WI38 (cell line): Measurements from ENCODE around the gene NMNAT3.
"Not testable (repeated sequence)": the region's sequence is repeated elsewhere in the genome, so short reads cannot be mapped to it uniquely, and the experiment has no call there.

ENCODE experiments used
- H3K4me3 ChIP-seq: 2 replicates; pipeline ENCODE4 v1.5.1; 2011; ENCODE audit warnings: low read depth, mild to moderate bottlenecking, control low read depth, low read length
- TF ChIP-seq, protein P1 (sequence below): IDR thresholded peaks from 2 replicates; pipeline ENCODE4 v1.5.1; 2012; ENCODE audit warnings: low read depth, mild to moderate bottlenecking, control low read depth, low read length

Gene NMNAT3

DNA sequence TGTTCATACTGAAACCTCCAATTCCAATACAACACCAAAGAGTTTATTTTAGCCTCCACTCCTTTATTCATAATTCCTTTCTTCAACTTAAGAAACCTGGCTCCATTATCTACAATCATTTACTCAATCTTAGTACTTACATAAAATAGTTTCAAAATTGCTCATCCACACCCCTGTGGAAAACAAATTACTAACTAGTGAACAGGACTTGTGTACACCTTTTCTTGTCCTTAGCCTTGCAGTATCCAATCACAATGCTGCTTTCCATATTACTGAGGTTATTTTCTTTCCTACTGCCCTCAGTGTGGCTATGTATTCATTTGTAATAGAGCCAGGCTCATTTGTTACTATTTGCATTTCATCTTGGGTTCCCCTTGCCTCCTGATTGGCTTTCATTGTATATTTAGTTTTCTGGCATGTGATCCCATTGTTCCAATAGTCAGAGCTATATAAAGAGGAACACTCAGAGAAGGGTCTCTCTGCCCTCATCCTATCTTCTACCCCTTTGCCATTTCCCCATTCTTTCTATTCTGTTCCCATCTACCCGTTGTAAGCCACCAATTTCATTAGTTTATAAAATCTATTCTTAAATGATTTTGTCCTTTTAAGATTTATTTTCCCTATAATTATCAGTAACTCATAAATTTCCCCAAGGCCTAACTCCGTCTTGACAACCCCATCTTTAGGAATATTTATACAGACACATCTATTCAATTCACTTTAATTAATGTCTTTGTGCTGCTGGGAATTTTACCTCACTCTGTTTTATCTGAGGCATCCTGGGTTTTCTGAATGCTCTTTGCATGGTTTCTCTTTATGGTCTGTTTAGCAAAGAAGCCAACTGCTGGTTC, 70.3 kb downstream of the NMNAT3 start:
- TF ChIP-seq, protein P1, sequence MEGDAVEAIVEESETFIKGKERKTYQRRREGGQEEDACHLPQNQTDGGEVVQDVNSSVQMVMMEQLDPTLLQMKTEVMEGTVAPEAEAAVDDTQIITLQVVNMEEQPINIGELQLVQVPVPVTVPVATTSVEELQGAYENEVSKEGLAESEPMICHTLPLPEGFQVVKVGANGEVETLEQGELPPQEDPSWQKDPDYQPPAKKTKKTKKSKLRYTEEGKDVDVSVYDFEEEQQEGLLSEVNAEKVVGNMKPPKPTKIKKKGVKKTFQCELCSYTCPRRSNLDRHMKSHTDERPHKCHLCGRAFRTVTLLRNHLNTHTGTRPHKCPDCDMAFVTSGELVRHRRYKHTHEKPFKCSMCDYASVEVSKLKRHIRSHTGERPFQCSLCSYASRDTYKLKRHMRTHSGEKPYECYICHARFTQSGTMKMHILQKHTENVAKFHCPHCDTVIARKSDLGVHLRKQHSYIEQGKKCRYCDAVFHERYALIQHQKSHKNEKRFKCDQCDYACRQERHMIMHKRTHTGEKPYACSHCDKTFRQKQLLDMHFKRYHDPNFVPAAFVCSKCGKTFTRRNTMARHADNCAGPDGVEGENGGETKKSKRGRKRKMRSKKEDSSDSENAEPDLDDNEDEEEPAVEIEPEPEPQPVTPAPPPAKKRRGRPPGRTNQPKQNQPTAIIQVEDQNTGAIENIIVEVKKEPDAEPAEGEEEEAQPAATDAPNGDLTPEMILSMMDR: no peak
- no peak overlapping the region for H3K4me3 ChIP-seq

GRCh38 chr3:139602003-139602402, 75.8 kb downstream of the NMNAT3 start:
- H3K4me3 ChIP-seq: no peak overlapping the region
- TF ChIP-seq, protein P1: no peak

- H3K4me3 ChIP-seq: no peak overlapping the region
- TF ChIP-seq, protein P1: no peak
These were observed 76.4 kb downstream of the NMNAT3 start for GRCh38 chr3:139601191-139601961.

GRCh38 chr3:139597947-139598346, 79.8 kb downstream of the NMNAT3 start:
- no peak overlapping the region for H3K4me3 ChIP-seq
- TF ChIP-seq, protein P1: no peak

DNA sequence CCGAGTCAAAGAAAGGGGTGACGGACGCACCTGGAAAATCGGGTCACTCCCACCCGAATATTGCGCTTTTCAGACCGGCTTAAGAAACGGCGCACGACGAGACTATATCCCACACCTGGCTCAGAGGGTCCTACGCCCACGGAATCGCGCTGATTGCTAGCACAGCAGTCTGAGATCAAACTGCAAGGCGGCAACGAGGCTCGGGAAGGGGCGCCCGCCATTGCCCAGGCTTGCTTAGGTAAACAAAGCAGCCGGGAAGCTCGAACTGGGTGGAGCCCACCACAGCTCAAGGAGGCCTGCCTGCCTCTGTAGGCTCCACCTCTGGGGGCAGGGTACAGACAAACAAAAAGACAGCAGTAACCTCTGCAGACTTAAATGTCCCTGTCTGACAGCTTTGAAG, 86.6 kb downstream of the NMNAT3 start:
- not testable (repeated sequence) for H3K4me3 ChIP-seq

- H3K4me3 ChIP-seq: no peak overlapping the region
- TF ChIP-seq, protein P1: no peak
These were observed 89.3 kb downstream of the NMNAT3 start for GRCh38 chr3:139588450-139588849.

GRCh38 chr3:139587797-139588196, 90.0 kb downstream of the NMNAT3 start:
- TF ChIP-seq, protein P1: no peak

More at GRCh38 chr3:139587797-139588196, 90.0 kb downstream of the NMNAT3 start:
- H3K4me3 ChIP-seq: no peak overlapping the region
